Lower leg skin (tissue), 3 donors: Measurements from ENCODE around the gene IFNE.

Source experiments
- POLR2A ChIP-seq, 2 donors: fragments of 450-650 bp; IDR thresholded peaks; one replicate each; pipeline ENCODE4 v1.6.1; 2016 to 2017; ENCODE audit warnings: antibody characterized with exemption in 2 of 2, mild to moderate bottlenecking in 1 of 2, moderate library complexity in 1 of 2
- TF ChIP-seq, protein P1 (sequence below), 3 donors: fragments of 450-650 bp; IDR thresholded peaks; one replicate each; pipeline ENCODE4 v1.5.1; 2016; ENCODE audit warnings: antibody characterized with exemption in 3 of 3, mild to moderate bottlenecking in 3 of 3, moderate library complexity in 2 of 3

DNA sequence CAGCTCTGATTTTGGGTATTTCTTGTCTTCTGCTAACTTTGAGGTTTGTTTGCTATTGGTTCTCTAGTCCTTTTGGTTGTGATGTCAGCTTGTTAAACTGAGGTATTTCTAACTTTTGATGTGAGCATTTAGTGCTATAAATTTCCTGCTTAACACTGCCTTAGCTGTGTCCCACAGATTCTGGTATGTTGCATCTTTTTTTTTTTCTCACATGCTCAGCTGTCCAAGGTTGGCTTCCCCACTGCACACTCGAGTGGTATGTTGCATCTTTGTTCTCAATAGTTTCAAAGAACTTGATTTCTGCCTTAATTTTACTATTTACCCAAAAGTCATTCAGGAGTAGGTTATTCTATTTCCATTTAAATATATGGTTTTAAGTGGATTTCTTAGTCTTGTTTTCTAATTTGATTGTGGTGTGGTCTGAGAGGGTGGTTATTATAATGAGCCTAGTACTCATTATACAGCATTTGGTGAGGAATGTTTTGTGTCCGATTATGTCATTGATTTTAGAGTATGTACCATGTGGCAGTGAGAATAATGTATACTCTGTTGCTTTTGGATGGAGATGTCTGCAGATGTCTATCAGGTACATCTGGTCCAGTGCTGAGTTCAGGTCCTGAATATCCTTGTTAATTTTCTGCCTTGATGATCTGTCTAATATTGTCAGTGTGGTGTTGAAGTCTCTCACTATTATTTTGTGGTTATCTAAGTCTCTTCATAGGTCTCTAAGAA lies 42.2 kb upstream of the IFNE start:
- no peak for TF ChIP-seq POLR2A (IDR thresholded peaks at IDR 0.05)
- TF ChIP-seq, protein P1, sequence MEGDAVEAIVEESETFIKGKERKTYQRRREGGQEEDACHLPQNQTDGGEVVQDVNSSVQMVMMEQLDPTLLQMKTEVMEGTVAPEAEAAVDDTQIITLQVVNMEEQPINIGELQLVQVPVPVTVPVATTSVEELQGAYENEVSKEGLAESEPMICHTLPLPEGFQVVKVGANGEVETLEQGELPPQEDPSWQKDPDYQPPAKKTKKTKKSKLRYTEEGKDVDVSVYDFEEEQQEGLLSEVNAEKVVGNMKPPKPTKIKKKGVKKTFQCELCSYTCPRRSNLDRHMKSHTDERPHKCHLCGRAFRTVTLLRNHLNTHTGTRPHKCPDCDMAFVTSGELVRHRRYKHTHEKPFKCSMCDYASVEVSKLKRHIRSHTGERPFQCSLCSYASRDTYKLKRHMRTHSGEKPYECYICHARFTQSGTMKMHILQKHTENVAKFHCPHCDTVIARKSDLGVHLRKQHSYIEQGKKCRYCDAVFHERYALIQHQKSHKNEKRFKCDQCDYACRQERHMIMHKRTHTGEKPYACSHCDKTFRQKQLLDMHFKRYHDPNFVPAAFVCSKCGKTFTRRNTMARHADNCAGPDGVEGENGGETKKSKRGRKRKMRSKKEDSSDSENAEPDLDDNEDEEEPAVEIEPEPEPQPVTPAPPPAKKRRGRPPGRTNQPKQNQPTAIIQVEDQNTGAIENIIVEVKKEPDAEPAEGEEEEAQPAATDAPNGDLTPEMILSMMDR (IDR thresholded peaks at IDR 0.05), result no peak
